Uterus (tissue), 4 donors: ENCODE results near the gene INTS15. TPM values are rescaled to one million over a fixed set of nuclear protein-coding genes. Genes with fewer than 3 reads are reported as not detected.

Experiments
- DNase-seq, 2 donors: peaks; one replicate each; pipeline ENCODE4 v3.0.0-alpha.2; 2019 to 2020
- H3K27ac ChIP-seq, 2 donors: fragments of 200-600 bp; sonication (generic); 1 replicate in 1 of 2; 2 replicates in 1 of 2; pipeline ENCODE4 v1.5.1; 2016 to 2018
- H3K27me3 ChIP-seq, 2 donors: fragments of 200-600 bp; sonication (generic); one replicate each; pipeline ENCODE4 v1.5.1; 2018 to 2019; ENCODE audit warnings: control low read depth in 1 of 2
- H3K36me3 ChIP-seq, 2 donors: fragments of 200-600 bp; sonication (generic); one replicate each; pipeline ENCODE4 v1.5.1; 2019; ENCODE audit warnings: control low read depth in 1 of 2
- H3K4me1 ChIP-seq, 2 donors: fragments of 200-600 bp; sonication (generic); one replicate each; pipeline ENCODE4 v1.5.1; 2018 to 2019; ENCODE audit warnings: control low read depth in 1 of 2
- H3K4me3 ChIP-seq, 2 donors: fragments of 200-600 bp; sonication (generic); 1 replicate in 1 of 2; 2 replicates in 1 of 2; pipeline ENCODE4 v1.5.1; 2018 to 2019; ENCODE audit warnings: mild to moderate bottlenecking in 1 of 2
- H3K9me3 ChIP-seq, 2 donors: fragments of 200-600 bp; sonication (generic); one replicate each; pipeline ENCODE4 v1.5.1; 2019; ENCODE audit warnings: control low read depth in 1 of 2
- CTCF ChIP-seq, 4 experiments: fragments of 200-600 bp in 2 of 4; fragments of 450-650 bp in 2 of 4; sonication (generic) in 2 of 4; IDR thresholded peaks; one replicate each; pipeline ENCODE4 v1.5.1; 2016 to 2019; ENCODE audit warnings: antibody characterized with exemption in 4 of 4, mild to moderate bottlenecking in 2 of 4, moderate library complexity in 1 of 4
- POLR2A ChIP-seq, 2 donors: fragments of 450-650 bp; IDR thresholded peaks; one replicate each; pipeline ENCODE4 v1.6.1; 2016; ENCODE audit warnings: antibody characterized with exemption in 2 of 2, mild to moderate bottlenecking in 1 of 2, moderate library complexity in 1 of 2
- intact Hi-C: fragments of 100-400 bp; cut with DNase I; formaldehyde crosslinking; loops from one replicate; pipeline ENCODE4 v1.15.1; 2023; ENCODE audit warnings: low total_unique reads
- total RNA-seq, 4 donors: library from RNA; depleted of rRNA in 3 of 4; stranded (reverse); fragments of >200 nt in 3 of 4; gene quantifications; one replicate each; pipeline versions ENCODE4 v1.1.0 to v1.2.4, GENCODE V29; 2014 to 2023
- donor health status: DM: yes; HTN: yes; CAD: no.

INTS15 gene
- total RNA-seq, 4 donors from 2014 or later: 7.6 to 44.1 (median 23.9) TPM

GRCh38 chr7:6613706-6614105, 23.9 kb downstream of the INTS15 start:
- no peaks in the 10 kb centered on the region for H3K36me3 ChIP-seq
- no peak overlapping the region for H3K4me3 ChIP-seq
- intact Hi-C loops: no loop called here
- DNase-seq: no peak
- no peak overlapping the region for H3K27ac ChIP-seq
- TF ChIP-seq CTCF (IDR thresholded peaks at IDR 0.05) (no peak), POLR2A (IDR thresholded peaks at IDR 0.05) (no peak)
- H3K4me1 ChIP-seq: peaks cover 0 to 7% of the 10 kb centered on the region in 2 donors
- H3K9me3 ChIP-seq: no peaks in the 10 kb centered on the region
- no peaks in the 10 kb centered on the region for H3K27me3 ChIP-seq

- no peaks in the 10 kb centered on the region for H3K9me3 ChIP-seq
- peak within 1 kb of the TSS; percentile 52 to 84 for H3K27ac ChIP-seq
- H3K4me1 ChIP-seq: peaks cover 0 to 7% of the 10 kb centered on the region in 2 donors
- no peaks in the 10 kb centered on the region for H3K36me3 ChIP-seq
- DNase-seq: peak in 1 of 2 donors; percentile 44
- TF ChIP-seq CTCF (IDR thresholded peaks at IDR 0.05): no peak
- intact Hi-C loops: no loop called here
- H3K27me3 ChIP-seq: no peaks in the 10 kb centered on the region
- peak within 1 kb of the TSS; percentile 67 to 81 for H3K4me3 ChIP-seq
These were observed 25.3 kb downstream of the INTS15 start, which contains the start of gene ZNF853 for GRCh38 chr7:6614953-6615722. Gene ZNF853 (plus strand): TSS chr7:6615610. CDS start chr7:6616175, 565 bp downstream.

- peak overlapping the region; percentile 67 to 81 for H3K4me3 ChIP-seq
- intact Hi-C loops: no loop called here
- peak overlapping the region; percentile 52 to 59 for H3K27ac ChIP-seq
- no peaks in the 10 kb centered on the region for H3K27me3 ChIP-seq
- peak in 1 of 2 donors; percentile 25 for DNase-seq
- TF ChIP-seq POLR2A (IDR thresholded peaks at IDR 0.05): no peak
- no peak for TF ChIP-seq CTCF (IDR thresholded peaks at IDR 0.05)
- H3K9me3 ChIP-seq: no peaks in the 10 kb centered on the region
- peaks cover 0 to 7% of the 10 kb centered on the region in 2 donors for H3K4me1 ChIP-seq
- no peaks in the 10 kb centered on the region for H3K36me3 ChIP-seq
These were observed 26.1 kb downstream of the INTS15 start for GRCh38 chr7:6615723-6616555.

GRCh38 chr7:6616854-6617643, 27.2 kb downstream of the INTS15 start:
- no peaks in the 10 kb centered on the region for H3K9me3 ChIP-seq
- peaks cover 0 to 7% of the 10 kb centered on the region in 2 donors for H3K4me1 ChIP-seq
- intact Hi-C loops: no loop called here
- no peaks in the 10 kb centered on the region for H3K27me3 ChIP-seq
- H3K4me3 ChIP-seq: no peak overlapping the region
- H3K36me3 ChIP-seq: no peaks in the 10 kb centered on the region
- DNase-seq: no peak
- TF ChIP-seq CTCF (IDR thresholded peaks at IDR 0.05): no peak
- TF ChIP-seq POLR2A (IDR thresholded peaks at IDR 0.05): no peak
- H3K27ac ChIP-seq: no peak overlapping the region
